GM23248 (cell line): Measurements from ENCODE around the gene TENT4B.

Experiments
- EZH2 ChIP-seq: fragments of 200-600 bp; sonication (generic); IDR thresholded peaks from 2 replicates; pipeline ENCODE4 v1.6.1; 2018; ENCODE audit warnings: antibody characterized with exemption, mild to moderate bottlenecking; ENCODE audit not compliant: insufficient read depth, poor library complexity, severe bottlenecking
- EZH2phosphoT487 ChIP-seq: fragments of 200-600 bp; sonication (generic); IDR thresholded peaks from 2 replicates; pipeline ENCODE4 v1.6.1; 2018; ENCODE audit warnings: antibody characterized with exemption, moderate library complexity, mild to moderate bottlenecking, low read depth; ENCODE audit not compliant: insufficient read depth

DNA sequence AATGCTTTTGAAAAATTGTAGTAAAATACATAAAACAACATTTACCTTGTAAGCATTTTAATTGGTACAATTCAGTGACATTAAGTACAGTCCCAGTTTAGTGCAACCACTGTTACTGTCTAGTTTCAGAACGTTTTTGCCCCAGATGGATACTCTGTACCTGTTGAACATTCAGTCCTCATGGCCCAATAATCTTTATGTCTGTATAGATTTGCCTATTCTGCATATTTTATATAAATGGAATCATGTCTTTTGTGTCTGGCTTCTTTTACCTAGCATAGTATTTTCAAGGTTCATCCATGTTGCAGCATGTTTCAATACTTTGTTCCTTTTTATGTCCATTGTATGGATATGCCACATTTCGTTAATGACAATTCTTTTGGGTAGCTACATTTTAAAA, 37.2 kb downstream of the TENT4B start:
- TF ChIP-seq EZH2 (no peak), EZH2phosphoT487 (no peak)
